ENCODE results near the gene SLC12A6. TPM values are rescaled to one million over a fixed set of nuclear protein-coding genes. Genes with fewer than 3 reads are reported as not detected.

The SLC12A6 gene
- total RNA-seq, 1 donor from 2014 or later, result 16.4 TPM

DNA sequence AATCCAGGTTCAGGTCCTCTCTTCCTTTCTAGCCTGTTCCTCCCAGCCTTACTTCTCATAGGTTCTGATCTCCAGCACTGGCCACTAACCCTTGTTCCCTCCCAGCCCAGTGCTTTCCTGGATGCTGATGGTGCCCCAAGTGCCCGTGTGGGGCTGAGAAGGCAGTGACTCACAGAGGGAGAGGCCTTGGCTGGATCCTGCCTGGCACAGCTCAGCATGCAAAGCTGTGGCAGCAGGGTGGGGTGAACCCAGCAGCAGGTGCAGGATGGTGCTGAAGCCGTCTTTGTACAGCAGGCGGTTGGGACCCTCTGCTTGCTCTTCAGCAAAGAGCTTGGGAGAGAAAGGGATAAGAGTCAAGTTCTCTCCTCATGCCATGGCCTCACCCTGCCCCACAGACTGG, 21.8 kb upstream of the SLC12A6 start:
- Histone ChIP-seq H3K36me3 (ENCODE audit: control insufficient read depth, insufficient read depth, low read length) (no peaks in the 10 kb centered on the region), H3K27me3 (ENCODE audit: control insufficient read depth, insufficient read depth, low read length) (no peaks in the 10 kb centered on the region), H3K4me3 (ENCODE audit: low read depth, low read length) (no peak overlapping the region)
- no peak for DNase-seq (ENCODE audit: low read depth)
- TF ChIP-seq CTCF (IDR thresholded peaks at IDR 0.05; ENCODE audit: insufficient read depth, low read length, poor library complexity, severe bottlenecking), result no peak

DNA sequence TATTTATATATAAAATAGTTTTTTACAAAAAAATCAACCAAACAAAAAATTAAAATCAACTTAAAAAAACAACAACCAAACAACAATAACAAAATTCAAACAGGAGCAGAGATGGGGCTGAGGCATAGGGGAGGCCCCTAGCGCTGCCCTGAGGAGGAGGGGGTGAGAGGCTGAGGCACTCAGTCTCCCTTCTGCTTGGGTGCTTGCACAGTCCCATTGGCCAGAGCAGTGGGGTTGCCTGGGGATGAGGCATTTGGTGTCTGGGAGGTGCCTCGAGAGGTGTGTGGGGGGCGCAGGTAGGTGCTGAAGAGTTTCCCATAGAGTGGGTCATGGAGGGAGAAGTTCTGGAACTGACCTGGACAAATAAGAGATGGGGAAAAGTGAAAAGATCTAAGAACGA, 21.4 kb upstream of the SLC12A6 start:
- TF ChIP-seq CTCF (IDR thresholded peaks at IDR 0.05; ENCODE audit: insufficient read depth, low read length, poor library complexity, severe bottlenecking), result no peak

DNA sequence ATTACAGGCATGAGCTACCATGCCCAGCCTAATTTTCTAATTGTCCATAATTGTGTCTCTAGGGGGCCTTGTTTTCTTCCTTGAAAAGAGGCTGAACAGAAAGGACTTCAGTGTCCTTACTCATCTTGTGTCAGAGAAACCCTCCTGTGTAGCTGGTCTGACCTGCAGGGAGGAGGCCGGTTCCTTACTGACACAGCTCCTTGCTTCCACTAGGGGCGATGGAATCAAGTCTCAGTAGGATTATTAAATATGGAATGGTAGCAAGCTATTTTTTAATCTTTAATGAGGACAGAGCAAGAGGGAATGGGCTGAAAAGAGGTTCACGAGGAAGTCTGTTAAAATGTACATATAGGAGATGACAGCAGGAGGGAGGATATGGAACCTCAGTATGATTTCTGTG, 20.8 kb upstream of the SLC12A6 start:
- TF ChIP-seq CTCF (IDR thresholded peaks at IDR 0.05; ENCODE audit: insufficient read depth, low read length, poor library complexity, severe bottlenecking), result peak; percentile 23
- DNase-seq (ENCODE audit: low read depth), result no peak
- no peaks in the 10 kb centered on the region for H3K36me3 ChIP-seq (ENCODE audit: control insufficient read depth, insufficient read depth, low read length)
- H3K4me3 ChIP-seq (ENCODE audit: low read depth, low read length), result no peak overlapping the region
- no peaks in the 10 kb centered on the region for H3K27me3 ChIP-seq (ENCODE audit: control insufficient read depth, insufficient read depth, low read length)

More for the DNA sequence above, 21.4 kb upstream of the SLC12A6 start:
- Histone ChIP-seq H3K36me3 (ENCODE audit: control insufficient read depth, insufficient read depth, low read length) (no peaks in the 10 kb centered on the region), H3K4me3 (ENCODE audit: low read depth, low read length) (no peak overlapping the region), H3K27me3 (ENCODE audit: control insufficient read depth, insufficient read depth, low read length) (no peaks in the 10 kb centered on the region)
- no peak for DNase-seq (ENCODE audit: low read depth)

DNA sequence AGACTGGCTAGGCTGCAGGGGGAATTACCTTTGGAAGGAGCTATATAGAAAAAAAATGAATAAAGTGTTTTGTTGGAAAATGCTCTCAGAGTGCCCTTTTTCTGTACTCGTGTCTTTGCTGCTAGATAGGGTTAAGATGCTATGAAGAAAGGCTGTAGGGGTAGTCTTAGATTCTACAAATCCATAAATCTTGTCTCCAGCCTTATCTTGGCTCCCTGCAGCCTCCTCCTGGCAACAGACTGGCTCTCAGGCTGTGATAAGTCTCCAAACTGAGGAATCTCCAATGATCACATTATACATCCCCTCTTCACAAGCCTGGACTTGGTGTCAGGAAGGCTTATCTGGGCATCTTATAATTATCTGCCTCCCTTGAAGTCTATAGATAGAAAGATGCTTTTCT, 20.1 kb upstream of the SLC12A6 start:
- no peak for TF ChIP-seq CTCF (IDR thresholded peaks at IDR 0.05; ENCODE audit: insufficient read depth, low read length, poor library complexity, severe bottlenecking)
- H3K4me3 ChIP-seq (ENCODE audit: low read depth, low read length), result no peak overlapping the region
- H3K27me3 ChIP-seq (ENCODE audit: control insufficient read depth, insufficient read depth, low read length), result no peaks in the 10 kb centered on the region
- no peaks in the 10 kb centered on the region for H3K36me3 ChIP-seq (ENCODE audit: control insufficient read depth, insufficient read depth, low read length)
- DNase-seq (ENCODE audit: low read depth), result no peak

DNA sequence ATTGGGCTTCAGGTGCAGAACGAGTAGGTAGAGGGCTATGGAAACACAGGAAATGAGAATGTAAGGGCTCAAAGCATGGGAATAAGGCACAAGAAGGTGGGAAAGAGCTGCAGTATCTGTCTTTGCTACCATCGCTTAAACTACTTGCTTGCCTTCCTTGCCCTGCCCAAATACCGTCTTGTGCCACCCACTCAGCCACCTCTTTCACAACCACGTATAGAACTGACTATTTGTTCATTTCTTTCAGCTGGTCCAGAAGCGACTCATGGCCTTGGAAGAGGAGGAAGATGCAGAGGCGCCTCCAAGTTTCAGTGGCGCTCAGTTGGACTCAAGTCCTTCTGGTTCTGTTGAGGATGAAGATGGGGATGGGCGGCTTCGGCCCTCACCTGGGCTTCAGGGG, 17.7 kb upstream of the SLC12A6 start:
- Histone ChIP-seq H3K36me3 (ENCODE audit: control insufficient read depth, insufficient read depth, low read length) (no peaks in the 10 kb centered on the region), H3K4me3 (ENCODE audit: low read depth, low read length) (no peak overlapping the region), H3K27me3 (ENCODE audit: control insufficient read depth, insufficient read depth, low read length) (no peaks in the 10 kb centered on the region)
- DNase-seq (ENCODE audit: low read depth), result no peak
- no peak for TF ChIP-seq CTCF (IDR thresholded peaks at IDR 0.05; ENCODE audit: insufficient read depth, low read length, poor library complexity, severe bottlenecking)

- TF ChIP-seq CTCF (IDR thresholded peaks at IDR 0.05; ENCODE audit: insufficient read depth, low read length, poor library complexity, severe bottlenecking), result no peak
- H3K36me3 ChIP-seq (ENCODE audit: control insufficient read depth, insufficient read depth, low read length), result no peaks in the 10 kb centered on the region
- no peak for DNase-seq (ENCODE audit: low read depth)
These were observed 16.7 kb upstream of the SLC12A6 start for GRCh38 chr15:34354286-34354685.

More at GRCh38 chr15:34354286-34354685, 16.7 kb upstream of the SLC12A6 start:
- Histone ChIP-seq H3K27me3 (ENCODE audit: control insufficient read depth, insufficient read depth, low read length) (no peaks in the 10 kb centered on the region), H3K4me3 (ENCODE audit: low read depth, low read length) (no peak overlapping the region)
